CD4-positive, alpha-beta T cell (primary cell): ENCODE data around the gene PPP2R2B. TPM values are rescaled to one million over a fixed set of nuclear protein-coding genes. Genes with fewer than 3 reads are reported as not detected.

Experiments
- ATAC-seq: fragments of 200-7000 bp; cut with Tn5 transposase; one replicate; pipeline ENCODE4 v1.10.0; 2022; ENCODE audit warnings: mild to moderate bottlenecking; ENCODE audit not compliant: poor library complexity
- CTCF ChIA-PET: fragments of 350-600 bp; sonication (Branson Sonifier 250); formaldehyde crosslinking; loops from one replicate; lab custom pipeline; 2021; ENCODE audit warnings: antibody characterized with exemption, inconsistent platforms; lab: Charles Lee
- POLR2A ChIA-PET: fragments of 350-600 bp; sonication (Branson Sonifier 250); formaldehyde crosslinking; loops from one replicate; lab custom pipeline; 2021; ENCODE audit warnings: antibody characterized with exemption, inconsistent platforms; lab: Charles Lee
- DNase-seq, 14 experiments: peaks; one replicate each; pipeline ENCODE4 v3.0.0-alpha.2; 2013 to 2020; ENCODE audit warnings: mixed read lengths in 2 of 14
- H3K27ac ChIP-seq, 2 donors: one replicate each; pipeline versions ENCODE4 v1.5.1 to v1.7.0; 2013; ENCODE audit warnings: low read length in 2 of 2, low read depth in 1 of 2, mild to moderate bottlenecking in 1 of 2
- H3K27me3 ChIP-seq, 2 experiments: 1 replicate in 1 of 2; 2 replicates in 1 of 2; pipeline versions ENCODE4 v1.6.1 to v1.7.0; 2013; ENCODE audit warnings: low read length in 2 of 2, control low read depth in 1 of 2, mild to moderate bottlenecking in 1 of 2, moderate library complexity in 1 of 2; ENCODE audit not compliant: insufficient read depth in 2 of 2, control insufficient read depth in 1 of 2
- H3K36me3 ChIP-seq: one replicate; pipeline ENCODE4 v1.6.1; 2013; ENCODE audit warnings: low read length, control low read depth; ENCODE audit not compliant: insufficient read depth
- H3K4me1 ChIP-seq: one replicate; pipeline ENCODE4 v1.6.1; 2013; ENCODE audit warnings: low read length, control low read depth; ENCODE audit not compliant: insufficient read depth
- H3K4me3 ChIP-seq: one replicate; pipeline ENCODE4 v1.5.1; 2013; ENCODE audit warnings: mild to moderate bottlenecking, low read length, moderate library complexity
- H3K9me3 ChIP-seq, 2 experiments: 1 replicate in 1 of 2; 2 replicates in 1 of 2; pipeline versions ENCODE4 v1.6.1 to v1.7.0; 2013; ENCODE audit warnings: low read length in 2 of 2, mild to moderate bottlenecking in 2 of 2, control low read depth in 1 of 2, moderate library complexity in 1 of 2; ENCODE audit not compliant: control insufficient read depth in 1 of 2, insufficient read depth in 1 of 2
- H3K27ac Mint-ChIP-seq: one replicate; pipeline ENCODE4 v1.8.0; 2020; ENCODE audit warnings: mixed read lengths
- H3K27me3 Mint-ChIP-seq: one replicate; pipeline ENCODE4 v1.8.0; 2021; ENCODE audit warnings: mixed read lengths
- H3K36me3 Mint-ChIP-seq: one replicate; pipeline ENCODE4 v1.8.0; 2021; ENCODE audit warnings: low read depth, mixed read lengths
- H3K4me1 Mint-ChIP-seq: one replicate; pipeline ENCODE4 v1.8.0; 2021; ENCODE audit warnings: low read depth, mixed read lengths
- H3K4me3 Mint-ChIP-seq: one replicate; pipeline ENCODE4 v1.8.0; 2020; ENCODE audit warnings: mild to moderate bottlenecking, mixed read lengths
- H3K9me3 Mint-ChIP-seq: one replicate; pipeline ENCODE4 v1.8.0; 2020; ENCODE audit warnings: mixed read lengths
- intact Hi-C, 2 experiments: fragments of 100-400 bp; cut with DNase I in 1 of 2; cut with micrococcal nuclease in 1 of 2; formaldehyde crosslinking; loops; one replicate each; pipeline versions ENCODE4 v1.15.1 to v1.9.0; 2023 to 2025; cut with DNase I, micrococcal nuclease
- total RNA-seq, 174 experiments: library from RNA in 2 of 174; stranded (reverse) in 2 of 174; gene quantifications; one replicate each; pipeline ENCODE4 v1.2.3 and lab custom pipeline; 2021 to 2026
- TF ChIP-seq, protein P1 (sequence below): fragments of 200-600 bp; IDR thresholded peaks from one replicate; pipeline ENCODE4 v1.8.0; 2022; ENCODE audit warnings: antibody characterized with exemption, mild to moderate bottlenecking

Gene PPP2R2B
- total RNA-seq, 2 experiments from 2014 or later = 4.1 to 4.2 TPM

DNA sequence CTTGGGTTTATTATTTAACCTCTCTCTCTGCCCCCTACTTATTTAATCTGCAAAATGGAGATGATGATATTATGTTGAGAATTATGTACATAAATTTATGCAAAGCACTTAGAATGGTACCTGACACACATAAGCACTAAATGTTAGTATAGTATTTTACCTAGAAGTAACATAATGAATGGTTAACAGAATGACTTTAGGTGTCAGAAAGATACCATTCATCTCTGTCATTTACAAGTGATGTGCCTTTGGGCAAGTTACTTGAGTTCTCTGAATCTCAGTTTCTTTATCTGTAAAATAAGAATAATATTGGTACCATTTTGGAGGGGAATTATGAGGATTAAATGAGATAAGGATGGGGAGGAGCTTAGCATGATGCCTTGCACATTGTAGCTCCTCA, 159.4 kb downstream of the PPP2R2B start:
- Mint-ChIP-seq H3K4me1 (no peaks in the 10 kb centered on the region), H3K36me3 (no peaks in the 10 kb centered on the region), H3K27me3 (no peaks in the 10 kb centered on the region), H3K27ac (no peak overlapping the region), H3K9me3 (no peaks in the 10 kb centered on the region), H3K4me3 (no peak overlapping the region)
- ChIA-PET CTCF (no interaction called here), POLR2A (no interaction called here)
- DNase-seq = no peak
- TF ChIP-seq, protein P1, sequence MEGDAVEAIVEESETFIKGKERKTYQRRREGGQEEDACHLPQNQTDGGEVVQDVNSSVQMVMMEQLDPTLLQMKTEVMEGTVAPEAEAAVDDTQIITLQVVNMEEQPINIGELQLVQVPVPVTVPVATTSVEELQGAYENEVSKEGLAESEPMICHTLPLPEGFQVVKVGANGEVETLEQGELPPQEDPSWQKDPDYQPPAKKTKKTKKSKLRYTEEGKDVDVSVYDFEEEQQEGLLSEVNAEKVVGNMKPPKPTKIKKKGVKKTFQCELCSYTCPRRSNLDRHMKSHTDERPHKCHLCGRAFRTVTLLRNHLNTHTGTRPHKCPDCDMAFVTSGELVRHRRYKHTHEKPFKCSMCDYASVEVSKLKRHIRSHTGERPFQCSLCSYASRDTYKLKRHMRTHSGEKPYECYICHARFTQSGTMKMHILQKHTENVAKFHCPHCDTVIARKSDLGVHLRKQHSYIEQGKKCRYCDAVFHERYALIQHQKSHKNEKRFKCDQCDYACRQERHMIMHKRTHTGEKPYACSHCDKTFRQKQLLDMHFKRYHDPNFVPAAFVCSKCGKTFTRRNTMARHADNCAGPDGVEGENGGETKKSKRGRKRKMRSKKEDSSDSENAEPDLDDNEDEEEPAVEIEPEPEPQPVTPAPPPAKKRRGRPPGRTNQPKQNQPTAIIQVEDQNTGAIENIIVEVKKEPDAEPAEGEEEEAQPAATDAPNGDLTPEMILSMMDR = no peak
- Histone ChIP-seq H3K4me1 (no peaks in the 10 kb centered on the region), H3K27me3 (no peaks in the 10 kb centered on the region), H3K4me3 (no peak overlapping the region), H3K36me3 (no peaks in the 10 kb centered on the region), H3K27ac (no peak overlapping the region), H3K9me3 (no peaks in the 10 kb centered on the region)
- no peak for ATAC-seq
- intact Hi-C loops = no loop called here

DNA sequence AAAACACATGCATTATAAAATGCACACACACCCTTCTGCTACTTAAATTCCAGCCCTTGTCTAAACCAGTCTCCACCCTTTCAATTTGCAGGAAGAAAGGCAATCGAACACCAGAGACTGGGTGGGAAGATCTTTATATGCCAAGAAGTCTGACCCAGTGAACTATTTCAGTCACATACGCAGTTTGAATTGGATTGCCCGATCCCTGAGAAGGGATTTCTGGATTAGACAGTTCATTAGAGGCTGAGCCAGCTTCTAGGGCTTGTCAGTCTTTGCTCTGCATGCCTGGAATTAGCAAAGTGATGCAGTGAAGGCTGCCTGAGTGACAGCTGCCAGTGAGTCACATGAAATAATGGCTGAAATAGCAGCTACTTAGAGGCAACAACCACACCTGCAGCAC, 159.9 kb downstream of the PPP2R2B start:
- H3K4me1 Mint-ChIP-seq = no peaks in the 10 kb centered on the region
- Histone ChIP-seq H3K27me3 (no peaks in the 10 kb centered on the region), H3K4me3 (no peak overlapping the region), H3K9me3 (no peaks in the 10 kb centered on the region), H3K4me1 (no peaks in the 10 kb centered on the region), H3K36me3 (no peaks in the 10 kb centered on the region), H3K27ac (no peak overlapping the region)
- no peaks in the 10 kb centered on the region for H3K36me3 Mint-ChIP-seq
- H3K27me3 Mint-ChIP-seq = no peaks in the 10 kb centered on the region
- no peaks in the 10 kb centered on the region for H3K9me3 Mint-ChIP-seq
- TF ChIP-seq, protein P1 = no peak
- no peak overlapping the region for H3K4me3 Mint-ChIP-seq
- no peak for ATAC-seq
- ChIA-PET CTCF (no interaction called here), POLR2A (no interaction called here)
- intact Hi-C loops = no loop called here
- no peak overlapping the region for H3K27ac Mint-ChIP-seq
- DNase-seq = no peak

DNA sequence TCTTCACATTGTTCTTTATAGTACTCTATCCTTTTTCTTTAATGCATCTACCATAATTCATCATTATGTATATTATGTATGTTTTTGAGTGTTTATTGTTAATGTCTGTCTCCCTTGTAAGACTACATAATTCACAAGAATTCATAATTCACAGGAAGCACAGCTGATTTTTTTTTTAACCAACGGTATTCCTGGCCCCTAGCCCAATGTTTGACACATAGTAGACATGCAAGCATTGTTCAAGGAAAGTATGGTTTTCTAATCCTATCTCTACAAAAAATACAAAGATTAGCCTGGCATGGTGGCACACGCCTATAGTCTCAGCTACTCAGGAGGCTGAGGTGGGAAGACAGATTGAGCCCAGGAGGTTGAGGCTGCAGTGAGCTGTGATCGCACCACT, 160.6 kb downstream of the PPP2R2B start:
- Histone ChIP-seq H3K36me3 (no peaks in the 10 kb centered on the region), H3K9me3 (no peaks in the 10 kb centered on the region), H3K4me1 (no peaks in the 10 kb centered on the region), H3K27ac (no peak overlapping the region), H3K4me3 (no peak overlapping the region), H3K27me3 (no peaks in the 10 kb centered on the region)
- intact Hi-C loops = no loop called here
- no peaks in the 10 kb centered on the region for H3K27me3 Mint-ChIP-seq
- no peak overlapping the region for H3K27ac Mint-ChIP-seq
- H3K4me1 Mint-ChIP-seq = no peaks in the 10 kb centered on the region
- POLR2A ChIA-PET = no interaction called here
- no peaks in the 10 kb centered on the region for H3K36me3 Mint-ChIP-seq
- TF ChIP-seq, protein P1 = no peak
- DNase-seq (no peak), ATAC-seq (no peak)
- H3K9me3 Mint-ChIP-seq = no peaks in the 10 kb centered on the region
- CTCF ChIA-PET = no interaction called here
- no peak overlapping the region for H3K4me3 Mint-ChIP-seq
